Ascending aorta (tissue), 2 donors: ENCODE data around the gene EPC1. TPM values are rescaled to one million over a fixed set of nuclear protein-coding genes. Genes with fewer than 3 reads are reported as not detected.

ENCODE experiments used
- DNase-seq, 2 donors: peaks; one replicate each; pipeline ENCODE4 v3.0.0-alpha.2; 2019; ENCODE audit warnings: low spot score in 2 of 2
- H3K27ac ChIP-seq, 2 donors: fragments of 200-600 bp; sonication (generic); one replicate each; pipeline ENCODE4 v1.5.1; 2016 to 2017; ENCODE audit warnings: mild to moderate bottlenecking in 1 of 2
- H3K27me3 ChIP-seq: fragments of 200-600 bp; sonication (generic); one replicate; pipeline ENCODE4 v1.5.1; 2017
- H3K36me3 ChIP-seq, 2 donors: fragments of 200-600 bp; sonication (generic); one replicate each; pipeline ENCODE4 v1.5.1; 2016
- H3K4me1 ChIP-seq, 2 donors: fragments of 200-600 bp; sonication (generic); one replicate each; pipeline ENCODE4 v1.5.1; 2016 to 2017; ENCODE audit warnings: mild to moderate bottlenecking in 1 of 2
- H3K4me3 ChIP-seq, 2 donors: fragments of 200-600 bp; sonication (generic); one replicate each; pipeline ENCODE4 v1.5.1; 2016 to 2017; ENCODE audit warnings: mild to moderate bottlenecking in 1 of 2
- H3K9me3 ChIP-seq, 2 donors: fragments of 200-600 bp; sonication (generic); one replicate each; pipeline ENCODE4 v1.5.1; 2016
- CTCF ChIP-seq, 3 experiments: fragments of 200-600 bp in 2 of 3; fragments of 450-650 bp in 1 of 3; sonication (generic) in 2 of 3; IDR thresholded peaks; one replicate each; pipeline ENCODE4 v1.5.1; 2016 to 2019; ENCODE audit warnings: antibody characterized with exemption in 3 of 3, mild to moderate bottlenecking in 1 of 3, moderate library complexity in 1 of 3
- intact Hi-C: fragments of 100-400 bp; cut with DNase I; formaldehyde crosslinking; loops from one replicate; pipeline ENCODE4 v1.15.1; 2023
- total RNA-seq: library from RNA; depleted of rRNA; stranded (reverse); fragments of >200 nt; gene quantifications from one replicate; pipeline ENCODE4 v1.1.0, GENCODE V29; 2016

The EPC1 gene
- total RNA-seq, 1 donor from 2014 or later, result 31.4 TPM

- H3K27ac ChIP-seq, result no peak overlapping the region
- no peak for TF ChIP-seq CTCF (IDR thresholded peaks at IDR 0.05)
- no peaks in the 10 kb centered on the region for H3K36me3 ChIP-seq
- intact Hi-C loops, result loop anchor here (5.0 kb wide), 1 partner anchor 292 kb away; the partner anchor contains the start of gene KIF5B
- H3K4me3 ChIP-seq, result no peak overlapping the region
- no peaks in the 10 kb centered on the region for H3K9me3 ChIP-seq
- DNase-seq, result no peak
- no peaks in the 10 kb centered on the region for H3K27me3 ChIP-seq
- peaks cover 0 to 29% of the 10 kb centered on the region in 2 donors for H3K4me1 ChIP-seq
Observed at GRCh38 chr10:32349199-32349585, 2.2 kb upstream of the EPC1 start.

GRCh38 chr10:32348297-32349198 lies 1.6 kb upstream of the EPC1 start:
- H3K9me3 ChIP-seq, result no peaks in the 10 kb centered on the region
- H3K4me1 ChIP-seq, result peaks cover 0 to 34% of the 10 kb centered on the region in 2 donors
- peak overlapping the region in 1 of 2 donors; percentile 96 for H3K4me3 ChIP-seq
- TF ChIP-seq CTCF (IDR thresholded peaks at IDR 0.05), result no peak
- peaks cover 0 to 1% of the 10 kb centered on the region in 2 donors for H3K36me3 ChIP-seq
- no peak for DNase-seq
- peak overlapping the region in 1 of 2 donors; percentile 25 for H3K27ac ChIP-seq
- H3K27me3 ChIP-seq, result no peaks in the 10 kb centered on the region
- intact Hi-C loops, result loop anchor here (5.0 kb wide), 1 partner anchor 291 kb away; the partner anchor contains the start of gene KIF5B

GRCh38 chr10:32347363-32348022 lies 535 bp upstream of the EPC1 start:
- H3K4me3 ChIP-seq, result peak overlapping the region; percentile 96 to 97
- no peaks in the 10 kb centered on the region for H3K9me3 ChIP-seq
- intact Hi-C loops, result loop anchor here (2.0 to 5.0 kb wide), 4 partner anchors 19 to 290 kb away; partner anchors contain the start of gene KIF5B
- H3K36me3 ChIP-seq, result peaks cover 0 to 3% of the 10 kb centered on the region in 2 donors
- H3K27ac ChIP-seq, result peak overlapping the region; percentile 100
- H3K27me3 ChIP-seq, result no peaks in the 10 kb centered on the region
- H3K4me1 ChIP-seq, result peaks cover 0 to 44% of the 10 kb centered on the region in 2 donors
- no peak for TF ChIP-seq CTCF (IDR thresholded peaks at IDR 0.05)
- no peak for DNase-seq

GRCh38 chr10:32346134-32346550 lies 816 bp downstream of the EPC1 start:
- Histone ChIP-seq H3K4me3 (peak overlapping the region; percentile 96 to 97), H3K27me3 (no peaks in the 10 kb centered on the region), H3K4me1 (peaks cover 0 to 56% of the 10 kb centered on the region in 2 donors), H3K9me3 (no peaks in the 10 kb centered on the region), H3K36me3 (peaks cover 0 to 3% of the 10 kb centered on the region in 2 donors), H3K27ac (peak overlapping the region; percentile 100)
- DNase-seq, result peak; percentile 84 to 98
- TF ChIP-seq CTCF (IDR thresholded peaks at IDR 0.05), result peak; percentile 95 to 98 (median 97)
- intact Hi-C loops, result loop anchor here (1.0 to 5.0 kb wide), 5 partner anchors 21 to 289 kb away; partner anchors contain the start of gene KIF5B

GRCh38 chr10:32341596-32341995 lies 5.4 kb downstream of the EPC1 start:
- intact Hi-C loops, result no loop called here
- Histone ChIP-seq H3K4me1 (peaks cover 6 to 69% of the 10 kb centered on the region in 2 donors), H3K27ac (no peak overlapping the region)

More at GRCh38 chr10:32341596-32341995, 5.4 kb downstream of the EPC1 start:
- Histone ChIP-seq H3K36me3 (peaks cover 0 to 3% of the 10 kb centered on the region in 2 donors), H3K27me3 (no peaks in the 10 kb centered on the region), H3K9me3 (no peaks in the 10 kb centered on the region), H3K4me3 (peak overlapping the region in 1 of 2 donors; percentile 3)
- no peak for DNase-seq
- TF ChIP-seq CTCF (IDR thresholded peaks at IDR 0.05), result no peak
